COR-L47 (cell line): Measurements from ENCODE around the gene HEY2.
A peak's percentile ranks its signal among the peaks of the same experiment; 100 is the strongest.

Source experiments
- DNase-seq: peaks from one replicate; lab custom pipeline; 2025; lab: John Stamatoyannopoulos, UW

The HEY2 gene

DNA sequence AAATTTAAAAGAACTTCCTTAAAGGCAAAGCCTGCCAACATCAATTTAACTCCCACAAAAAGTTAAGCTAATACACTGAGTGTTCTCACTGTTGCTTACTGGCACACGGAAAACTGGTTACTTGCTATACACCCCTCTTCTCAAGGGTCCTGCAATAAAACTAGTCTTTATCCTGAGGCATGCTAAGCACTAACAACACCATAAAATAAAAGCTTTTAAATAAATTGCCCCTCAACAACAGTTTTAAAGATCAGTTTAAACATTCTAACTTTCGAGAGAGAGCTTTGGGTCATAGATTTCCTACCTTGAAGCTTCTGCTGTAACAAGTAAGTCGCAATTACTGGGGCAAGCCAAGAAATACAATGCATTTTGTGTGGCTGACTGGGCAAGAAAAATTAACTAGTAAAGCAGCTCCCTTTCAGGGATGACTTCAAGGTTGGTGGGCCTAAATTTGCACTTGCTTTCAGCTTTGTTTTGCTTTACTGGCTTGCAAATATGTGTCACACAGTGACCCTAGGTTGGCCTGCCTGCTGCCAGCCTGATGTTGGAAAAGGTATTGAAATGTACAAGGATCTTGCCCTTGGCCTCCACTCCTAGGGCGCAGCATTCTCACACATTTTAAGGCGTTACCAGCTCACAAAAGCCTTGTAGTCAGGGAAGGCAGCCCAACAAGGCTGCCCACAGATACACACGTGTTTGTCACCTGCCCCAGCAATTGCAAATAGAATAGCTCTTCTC lies 4.0 kb upstream of the HEY2 start:
- no peak for DNase-seq

DNA sequence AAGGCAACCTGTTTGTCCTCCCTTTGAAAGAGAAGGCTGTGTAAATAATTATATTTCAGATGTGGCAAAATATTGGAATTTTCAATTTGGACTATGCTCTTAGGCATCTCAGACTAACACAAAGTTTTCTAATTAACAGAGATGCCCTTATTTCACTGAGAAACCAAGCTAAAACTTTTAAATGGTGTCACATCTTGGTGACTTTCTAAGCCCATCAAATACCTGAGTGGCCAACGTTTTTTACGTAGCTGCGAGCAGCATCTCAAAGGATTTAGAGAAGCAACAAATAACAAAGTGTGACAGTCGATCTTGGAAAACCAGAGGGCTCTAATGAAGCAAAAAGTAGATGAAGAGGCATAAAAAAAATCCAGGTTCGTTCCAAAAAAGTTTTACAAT lies 3.4 kb upstream of the HEY2 start:
- DNase-seq, result no peak

DNA sequence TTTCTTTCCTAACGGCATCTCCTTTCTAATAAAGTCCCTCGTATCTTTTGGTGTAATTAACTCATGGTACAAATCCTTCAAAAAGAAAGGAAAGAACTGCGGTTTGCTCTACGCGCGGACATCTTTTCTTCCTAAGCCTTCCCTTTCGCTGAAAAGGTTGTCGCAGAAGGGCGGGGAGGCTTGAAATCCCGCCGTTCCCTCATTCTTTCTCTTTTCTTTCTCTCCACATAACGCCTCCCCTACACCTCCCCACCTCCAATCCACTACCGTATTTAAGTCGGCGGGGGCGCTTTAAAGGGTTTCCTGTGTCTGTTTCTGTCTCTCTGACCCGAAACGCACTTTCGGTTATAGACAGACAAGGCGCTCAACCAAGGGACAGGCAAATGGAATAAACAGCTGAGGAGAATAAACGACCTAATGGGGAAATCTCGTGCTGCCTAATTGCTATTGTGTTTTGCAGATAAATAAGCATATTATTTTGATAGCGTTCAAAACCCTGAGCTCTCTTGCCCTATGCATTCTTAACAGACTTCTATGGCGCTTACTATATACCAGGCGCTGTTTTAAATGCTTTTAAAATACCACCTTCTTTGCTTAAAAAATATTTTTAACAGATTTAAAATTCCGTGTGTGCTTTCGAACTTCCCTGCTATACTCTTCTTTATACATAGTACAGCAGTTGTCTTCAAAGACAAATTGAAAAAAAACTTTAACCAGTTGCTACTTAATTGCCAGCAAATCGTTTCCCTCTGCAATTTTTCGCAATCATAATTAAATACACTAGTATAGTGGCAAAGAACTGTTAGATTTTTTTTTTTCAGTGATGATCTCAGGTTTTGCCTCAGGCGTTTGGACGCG lies 2.5 kb upstream of the HEY2 start:
- peak; percentile 50 for DNase-seq

DNA sequence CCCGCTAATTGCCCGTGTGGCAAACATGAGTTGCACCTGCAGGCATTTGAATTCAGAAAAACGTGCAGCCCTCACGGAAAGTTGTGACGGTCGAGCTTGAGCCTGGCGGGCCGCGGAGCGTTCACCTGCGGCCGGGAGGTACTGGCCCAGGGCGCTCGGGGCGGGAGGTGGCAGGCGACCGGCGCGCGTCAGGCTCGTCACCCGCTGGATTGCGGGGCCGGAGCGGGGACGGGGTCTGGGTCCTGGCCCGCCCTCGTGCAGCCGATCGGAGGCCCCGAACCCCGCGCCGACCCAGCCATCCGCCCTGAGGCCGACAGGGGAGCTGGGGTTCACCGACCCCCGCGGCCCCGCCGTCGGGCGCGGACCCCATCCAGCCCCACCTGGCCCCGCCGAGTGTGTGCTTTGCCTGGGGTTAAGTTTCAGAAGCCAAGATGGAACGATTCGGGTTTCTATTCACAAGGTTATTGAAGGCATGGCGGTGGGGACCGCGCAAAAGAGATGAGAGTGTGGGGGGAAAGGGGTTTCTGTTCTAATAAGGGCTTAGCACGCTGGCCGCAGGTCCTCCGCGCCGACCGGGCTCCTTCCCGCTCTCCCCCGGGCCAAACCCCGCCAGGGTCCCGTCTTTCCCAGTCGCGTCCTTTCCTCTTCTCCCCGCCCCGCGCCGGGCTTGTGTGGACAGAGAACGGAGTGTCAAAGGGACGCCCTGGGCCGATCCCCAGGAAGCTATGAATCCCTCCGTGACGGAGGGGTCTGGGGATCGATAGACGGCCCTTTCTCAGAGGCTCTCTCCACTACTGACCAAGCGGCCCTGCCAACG lies 1.6 kb upstream of the HEY2 start:
- peak; percentile 60 for DNase-seq

DNA sequence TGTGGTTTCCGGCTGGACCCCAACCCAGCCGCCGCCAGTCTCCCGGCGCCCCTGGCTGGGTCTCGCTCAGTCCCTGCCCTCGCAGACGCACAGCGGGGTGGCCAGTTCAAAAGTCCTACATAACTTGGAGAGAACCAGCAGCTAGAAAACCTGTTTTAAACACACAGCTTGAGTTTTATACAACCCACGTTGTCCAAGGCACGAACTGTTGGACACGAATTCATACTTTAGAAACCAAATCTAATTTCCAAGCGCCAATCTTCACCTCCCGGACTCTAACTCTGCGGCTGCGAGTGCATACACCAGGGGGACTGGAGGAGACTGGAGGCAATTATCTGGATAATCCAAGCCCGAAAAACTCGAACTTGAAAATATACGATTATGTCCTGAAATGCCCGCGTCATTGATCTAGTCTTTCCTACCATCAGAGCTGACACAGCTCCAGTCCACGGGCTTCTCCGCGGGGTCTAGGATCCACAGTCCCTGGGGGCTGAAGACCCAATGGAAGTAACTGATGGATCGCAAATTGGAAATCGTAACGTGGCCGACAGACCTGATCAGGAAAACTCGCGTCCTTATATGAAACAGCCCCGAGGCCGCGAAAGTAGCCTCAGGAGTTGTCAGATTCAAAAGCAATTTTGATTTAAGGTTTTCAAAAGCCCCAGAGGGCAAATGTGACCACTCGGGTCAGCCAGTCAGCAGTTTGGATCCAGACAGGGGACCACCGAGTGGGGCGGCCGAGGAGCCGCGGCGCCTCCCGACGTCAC lies 843 bp upstream of the HEY2 start:
- no peak for DNase-seq

DNA sequence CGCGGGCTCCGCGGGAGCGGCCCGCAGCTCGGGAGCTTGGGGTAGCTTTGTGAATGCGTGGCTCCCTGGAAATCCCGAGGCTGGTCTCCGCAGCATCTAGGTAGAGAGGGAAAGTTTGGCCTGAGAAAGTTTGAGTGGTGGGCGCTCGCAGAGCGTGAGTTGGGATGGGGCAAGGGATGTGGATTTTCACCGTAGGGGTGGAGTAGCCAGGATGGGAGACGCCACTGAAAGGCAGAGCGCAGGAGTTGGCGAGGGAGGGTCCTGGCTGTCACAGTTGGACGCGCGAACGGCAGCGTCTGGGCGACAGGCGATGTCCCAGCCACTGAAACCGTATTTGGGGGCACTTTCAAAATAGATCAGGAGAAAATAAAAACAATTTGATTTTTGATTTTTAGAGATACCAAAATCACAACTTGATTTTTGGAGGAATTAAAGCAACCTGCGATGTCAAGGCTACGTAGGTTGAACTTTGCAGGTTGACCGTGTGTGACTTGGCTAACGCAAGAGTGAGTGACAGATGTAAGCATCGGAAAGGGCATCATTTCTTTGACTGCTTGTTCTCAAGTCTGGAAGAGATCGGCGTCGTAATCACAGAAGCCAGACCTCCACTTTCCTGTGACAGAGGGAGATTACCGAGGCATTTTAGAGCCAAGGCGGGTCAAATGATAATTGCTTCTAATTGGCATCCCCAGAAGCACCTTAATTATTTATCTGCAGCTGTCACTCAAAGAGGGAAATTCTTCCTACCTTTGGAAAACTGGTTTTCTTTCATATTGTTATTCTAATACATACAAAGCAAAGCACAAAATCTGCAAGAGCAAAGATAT lies 646 bp downstream of the HEY2 start:
- DNase-seq, result no peak

DNA sequence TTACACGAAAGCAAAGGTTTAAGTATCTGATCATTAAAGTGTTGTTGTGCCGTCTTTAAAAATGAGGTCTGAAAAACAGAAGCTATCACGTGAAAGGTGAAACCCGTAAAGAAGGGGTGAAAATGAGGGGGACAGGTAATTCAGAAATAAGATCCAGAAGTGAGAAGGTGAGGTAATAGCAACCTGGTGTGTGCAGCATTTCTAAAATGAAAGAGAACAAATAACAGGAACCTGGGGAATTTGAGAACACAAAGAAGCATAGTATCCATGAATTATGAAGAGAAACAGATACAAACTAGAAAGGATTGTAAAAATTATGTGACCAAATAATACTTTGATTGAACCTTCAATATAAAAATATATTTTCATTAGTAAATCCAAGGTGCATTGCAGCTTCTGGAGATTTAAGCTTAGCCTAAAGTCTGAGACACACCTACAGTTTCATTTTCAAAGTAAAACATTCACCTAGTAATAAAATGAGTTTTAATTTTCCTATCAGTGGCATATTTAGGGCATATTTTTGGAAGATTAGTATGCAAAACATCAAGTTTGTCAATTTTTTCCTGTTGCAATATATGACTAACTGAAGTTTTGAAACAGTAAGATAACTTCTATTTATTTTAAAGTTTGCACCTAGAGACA lies 1.4 kb downstream of the HEY2 start:
- no peak for DNase-seq

DNA sequence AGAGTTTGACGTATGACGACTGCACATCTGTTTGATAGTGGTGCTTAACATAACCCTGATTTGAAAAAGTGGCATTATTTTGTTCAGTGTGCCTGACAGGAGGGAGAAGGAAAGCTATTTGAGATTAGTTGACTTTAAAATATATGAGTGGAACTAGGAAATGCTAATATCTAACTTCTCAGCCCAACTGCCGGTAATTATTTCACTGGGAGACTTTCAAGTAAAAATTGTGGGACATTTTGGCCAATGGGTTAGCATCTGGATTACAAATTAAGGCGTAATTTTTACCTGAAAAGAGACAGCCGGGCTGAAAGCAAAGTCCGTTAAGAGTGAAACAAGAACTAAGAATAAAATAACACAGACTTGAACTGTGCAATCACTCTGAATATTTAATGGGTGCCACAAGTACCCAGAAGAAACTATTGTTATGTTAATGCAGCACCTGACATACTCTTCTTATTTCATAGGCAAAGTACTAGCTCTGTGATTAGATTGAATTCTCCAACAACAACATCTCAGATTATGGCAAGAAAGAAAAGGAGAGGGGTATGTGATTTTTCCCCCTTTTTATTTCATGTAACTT lies 2.0 kb downstream of the HEY2 start:
- no peak for DNase-seq

DNA sequence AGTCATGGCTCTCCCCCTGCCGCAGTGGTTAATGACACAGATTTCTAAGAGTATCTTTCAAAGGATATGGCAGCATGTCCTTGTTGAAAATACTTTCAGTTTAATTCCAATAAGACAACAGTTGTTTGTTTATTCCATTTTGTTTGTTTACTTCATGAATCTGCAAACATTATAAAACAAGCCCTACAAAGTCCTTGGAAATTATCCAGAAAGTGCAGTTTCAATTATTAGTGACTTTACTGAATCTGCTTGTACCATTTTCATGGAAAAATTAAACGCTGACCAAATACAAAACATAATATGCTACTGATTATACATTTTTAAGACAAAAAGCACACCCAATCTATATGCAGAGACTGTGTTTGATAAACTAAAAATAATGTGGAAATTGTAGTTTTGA lies 3.3 kb downstream of the HEY2 start:
- no peak for DNase-seq

DNA sequence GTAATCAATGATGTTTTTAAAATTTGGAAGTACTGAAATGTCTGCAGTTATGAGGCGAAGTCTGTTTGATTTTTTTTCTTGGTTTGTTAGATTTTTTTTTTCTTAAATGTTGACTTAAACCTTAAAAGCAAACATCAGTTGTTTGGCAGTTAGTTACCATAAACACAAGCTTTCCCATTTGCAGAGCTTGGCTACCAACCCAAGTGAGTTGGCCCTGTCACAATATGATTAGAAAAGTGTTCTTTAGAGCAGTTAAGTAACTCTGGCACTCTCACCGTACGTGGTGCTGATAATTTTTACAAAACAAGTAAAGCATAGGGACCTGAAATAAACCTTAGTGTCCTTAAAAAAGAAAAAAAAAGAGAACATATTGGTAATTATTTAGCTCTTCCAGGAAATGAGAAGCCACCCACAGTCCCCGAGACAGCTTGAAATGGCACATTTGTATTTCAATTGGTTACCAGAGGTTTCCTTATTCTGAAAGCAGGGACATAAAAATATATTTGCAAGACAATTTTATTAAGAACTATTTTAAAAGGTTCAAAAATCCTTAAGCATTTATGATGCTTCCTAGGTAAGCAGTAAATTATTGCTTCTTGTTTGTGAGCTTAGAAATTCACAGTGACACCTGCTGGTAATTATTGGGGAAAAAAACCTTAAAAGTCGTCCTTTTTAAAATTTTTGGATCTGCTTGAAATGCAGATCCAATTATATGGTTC lies 3.9 kb downstream of the HEY2 start:
- no peak for DNase-seq

DNA sequence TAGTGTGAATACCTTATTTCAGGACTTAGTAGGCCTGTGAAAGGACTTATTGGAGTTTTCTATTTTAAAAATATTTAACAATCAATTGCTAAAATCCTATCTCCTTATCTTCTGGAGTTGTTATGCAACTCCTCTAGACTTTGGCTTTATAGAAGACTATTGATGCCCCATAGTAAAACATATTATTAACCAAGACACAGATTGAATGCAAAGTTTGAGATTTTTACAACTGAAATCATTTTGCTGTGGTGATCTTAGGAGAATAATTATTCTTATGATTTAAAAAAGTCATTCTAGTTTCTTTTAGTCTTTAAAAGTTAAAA lies 4.5 kb downstream of the HEY2 start:
- DNase-seq, result no peak

DNA sequence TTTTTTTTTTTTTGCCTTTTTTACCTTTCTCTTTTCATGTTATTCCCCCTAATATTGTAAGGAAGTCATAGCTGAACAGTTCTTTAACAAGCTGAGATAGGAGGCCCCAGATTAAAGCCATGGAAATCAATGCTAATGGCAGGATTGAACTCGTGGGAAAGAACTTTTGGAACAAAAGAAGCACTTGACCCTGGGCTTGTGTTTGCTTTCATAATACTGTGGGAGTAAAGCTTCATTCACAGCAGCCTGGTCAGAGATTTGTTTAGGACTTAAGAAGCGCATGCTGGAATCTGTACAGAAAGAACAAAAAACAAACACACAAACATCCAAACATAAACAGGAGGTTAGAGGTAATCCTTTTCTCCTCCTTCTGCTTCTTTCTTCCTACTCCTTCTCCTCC lies 5.1 kb downstream of the HEY2 start:
- no peak for DNase-seq

DNA sequence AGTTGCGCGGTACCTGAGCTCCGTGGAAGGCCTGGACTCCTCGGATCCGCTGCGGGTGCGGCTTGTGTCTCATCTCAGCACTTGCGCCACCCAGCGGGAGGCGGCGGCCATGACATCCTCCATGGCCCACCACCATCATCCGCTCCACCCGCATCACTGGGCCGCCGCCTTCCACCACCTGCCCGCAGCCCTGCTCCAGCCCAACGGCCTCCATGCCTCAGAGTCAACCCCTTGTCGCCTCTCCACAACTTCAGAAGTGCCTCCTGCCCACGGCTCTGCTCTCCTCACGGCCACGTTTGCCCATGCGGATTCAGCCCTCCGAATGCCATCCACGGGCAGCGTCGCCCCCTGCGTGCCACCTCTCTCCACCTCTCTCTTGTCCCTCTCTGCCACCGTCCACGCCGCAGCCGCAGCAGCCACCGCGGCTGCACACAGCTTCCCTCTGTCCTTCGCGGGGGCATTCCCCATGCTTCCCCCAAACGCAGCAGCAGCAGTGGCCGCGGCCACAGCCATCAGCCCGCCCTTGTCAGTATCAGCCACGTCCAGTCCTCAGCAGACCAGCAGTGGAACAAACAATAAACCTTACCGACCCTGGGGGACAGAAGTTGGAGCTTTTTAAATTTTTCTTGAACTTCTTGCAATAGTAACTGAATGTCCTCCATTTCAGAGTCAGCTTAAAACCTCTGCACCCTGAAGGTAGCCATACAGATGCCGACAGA lies 9.9 kb downstream of the HEY2 start:
- no peak for DNase-seq

DNA sequence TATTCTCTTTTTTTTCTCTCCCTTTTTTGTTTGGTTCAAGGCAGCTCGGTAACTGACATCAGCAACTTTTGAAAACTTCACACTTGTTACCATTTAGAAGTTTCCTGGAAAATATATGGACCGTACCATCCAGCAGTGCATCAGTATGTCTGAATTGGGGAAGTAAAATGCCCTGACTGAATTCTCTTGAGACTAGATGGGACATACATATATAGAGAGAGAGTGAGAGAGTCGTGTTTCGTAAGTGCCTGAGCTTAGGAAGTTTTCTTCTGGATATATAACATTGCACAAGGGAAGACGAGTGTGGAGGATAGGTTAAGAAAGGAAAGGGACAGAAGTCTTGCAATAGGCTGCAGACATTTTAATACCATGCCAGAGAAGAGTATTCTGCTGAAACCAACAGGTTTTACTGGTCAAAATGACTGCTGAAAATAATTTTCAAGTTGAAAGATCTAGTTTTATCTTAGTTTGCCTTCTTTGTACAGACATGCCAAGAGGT lies 10.6 kb downstream of the HEY2 start:
- no peak for DNase-seq

DNA sequence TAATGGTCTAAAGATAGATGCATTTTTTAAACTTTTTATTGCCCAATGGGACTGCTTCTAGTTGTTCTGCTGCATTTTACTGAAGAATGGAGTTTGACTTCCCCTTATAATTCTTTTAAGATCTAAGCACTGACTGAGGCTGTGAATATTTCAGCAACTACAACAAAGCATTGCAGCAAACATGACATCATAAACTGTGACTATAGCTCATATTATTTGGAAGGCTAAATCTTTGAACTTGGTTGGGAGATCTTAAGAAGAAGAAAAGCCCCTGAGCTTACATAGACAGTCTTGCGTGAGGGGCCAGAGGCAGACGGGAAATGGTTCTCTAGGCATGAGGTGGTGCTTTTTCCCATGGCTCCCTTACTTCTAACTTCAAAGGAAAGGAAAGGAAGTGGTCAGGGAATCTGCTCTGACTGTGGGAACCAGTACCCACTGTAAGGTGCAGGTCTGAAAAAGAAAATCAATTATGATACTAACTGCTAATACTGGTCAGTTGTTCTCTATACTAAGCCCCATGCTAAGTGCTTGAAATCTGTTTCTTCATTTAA lies 14.8 kb downstream of the HEY2 start:
- no peak for DNase-seq

DNA sequence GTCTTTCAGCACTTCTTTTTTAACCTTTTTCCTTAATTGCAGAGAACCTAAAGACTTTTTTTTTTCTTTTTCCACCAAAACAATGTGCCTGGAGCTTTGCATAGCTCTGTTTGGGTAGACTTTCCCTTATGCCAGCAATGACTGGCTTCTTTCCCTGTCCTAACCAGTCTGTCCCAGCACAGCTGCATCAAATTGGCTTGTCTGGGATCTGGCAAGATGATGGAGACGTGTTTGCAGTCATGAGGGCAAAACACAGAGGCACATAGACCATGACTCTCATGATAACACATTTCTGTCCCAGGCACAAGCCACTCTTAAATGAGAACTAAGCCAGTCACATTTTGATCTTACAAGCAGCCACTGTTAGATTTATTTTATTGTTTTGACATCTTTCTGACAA lies 16.5 kb downstream of the HEY2 start:
- no peak for DNase-seq

DNA sequence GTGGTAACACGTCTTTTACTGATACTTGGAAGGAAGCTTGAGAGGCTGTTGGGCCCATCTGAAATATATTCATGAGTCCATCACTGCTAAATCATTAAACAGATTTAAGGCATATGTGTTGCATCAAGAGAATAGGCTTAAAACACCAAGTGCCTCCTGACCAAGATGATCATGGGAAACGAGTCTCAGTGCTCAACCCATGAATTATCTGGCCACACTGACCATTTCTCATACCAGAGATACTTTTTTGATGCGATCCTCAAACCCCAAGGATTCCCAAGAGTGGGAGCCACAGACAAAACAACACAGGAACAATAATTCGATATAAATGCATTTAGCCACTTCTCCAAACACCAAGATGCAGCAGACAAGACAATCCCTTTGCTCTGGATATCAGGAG lies 17.2 kb downstream of the HEY2 start:
- DNase-seq, result no peak

DNA sequence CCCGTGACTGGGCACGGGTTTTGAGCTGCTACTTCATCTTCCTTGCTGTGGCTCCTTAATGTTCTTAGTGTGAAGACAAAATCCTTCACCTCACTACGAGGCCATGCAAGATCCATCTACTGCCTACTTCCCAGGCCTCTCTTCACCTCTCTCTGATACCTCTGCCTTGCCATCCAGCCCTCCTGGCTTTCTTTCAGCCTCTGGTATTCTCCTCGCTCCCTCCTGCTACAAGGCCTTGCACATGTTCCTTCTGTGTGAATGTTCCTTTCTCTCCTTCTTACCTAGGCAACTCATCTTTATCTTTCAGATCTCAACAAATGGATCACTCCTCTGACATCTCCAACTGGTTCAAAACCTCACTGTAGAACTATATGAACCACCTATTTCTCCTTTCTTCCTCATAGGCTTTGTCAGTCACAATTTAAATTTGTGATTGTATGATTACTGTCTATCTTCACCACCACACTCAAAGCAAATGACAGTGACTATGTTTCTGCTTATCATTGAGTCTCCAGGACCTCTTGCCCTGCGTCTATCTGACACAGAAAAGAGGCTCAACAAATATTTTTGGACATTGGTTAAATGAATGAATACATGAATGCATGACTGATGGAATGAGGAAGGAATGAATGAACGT lies 19.8 kb downstream of the HEY2 start:
- no peak for DNase-seq
